Measurements from ENCODE around the gene RELN. TPM values are rescaled to one million over a fixed set of nuclear protein-coding genes. Genes with fewer than 3 reads are reported as not detected.

The RELN gene
- total and polyA plus RNA-seq, 2 of the 13 experiments (the other 11 are each of a cell fraction or from before 2014, with no cell fraction given) = 315 to 332 TPM

GRCh38 chr7:103445228-103446048 is 544.0 kb downstream of the RELN start:
- Histone ChIP-seq H3K36me3 (replicated peaks in 1 of 2; ENCODE audit: control insufficient read depth in 1 of 2, insufficient read depth in 2 of 2, low read length in 2 of 2) (no peaks in the 10 kb centered on the region), H3K9me3 (ENCODE audit: low read length) (no peaks in the 10 kb centered on the region), H3K4me1 (ENCODE audit: insufficient read depth, low read length) (peaks cover 20% of the 10 kb centered on the region), H3K27ac (ENCODE audit: extremely low read length, insufficient read depth, low read length) (no peak overlapping the region), H3K4me3 (replicated peaks in 1 of 3; ENCODE audit: insufficient read depth in 1 of 3, low read depth in 2 of 3, low read length in 3 of 3) (peak overlapping the region; percentile 24 to 64 (median 28); a peak in 3 of 6 replicates), H3K79me2 (ENCODE audit: insufficient read depth, low read length) (no peaks in the 10 kb centered on the region), H4K20me1 (ENCODE audit: insufficient read depth, low read length) (no peaks in the 10 kb centered on the region), H3K4me2 (ENCODE audit: low read depth, low read length) (peak overlapping the region; percentile 74), H2AFZ (ENCODE audit: low read length) (no peak overlapping the region), H3K27me3 (ENCODE audit: control insufficient read depth in 1 of 2, insufficient read depth in 2 of 2, low read length in 2 of 2) (peaks cover 3 to 32% of the 10 kb centered on the region in 2 experiments; a peak in 4 of 5 replicates), H3K9ac (ENCODE audit: insufficient read depth, low read depth, low read length) (no peak overlapping the region)
- FAIRE-seq (no peak), DNase-seq (ENCODE audit: low spot score) (no peak), ATAC-seq (peak; percentile 55)
- no TSS peak for BruUV-seq (replicated peaks)
- CTCF ChIA-PET (ENCODE audit: low intra/inter-chr PET ratio, low total read pairs) = no interaction called here
- POLR2A ChIA-PET = no interaction called here
- in situ Hi-C loops (cut with HindIII; ENCODE audit: extremely low pct_ligation_motif_present, low pct_unique_long_range_greater_than_20kb) (loop anchor here (25.0 kb wide), 1 partner anchor 717 kb away; no protein-coding TSS in a partner anchor), intact Hi-C loops (cut with micrococcal nuclease; ENCODE audit: unreplicated experiment) (loop anchor here (10.0 kb wide), 1 partner anchor 709 kb away; no protein-coding TSS in a partner anchor)
- WGBS (ENCODE audit: low lambda C conversion rate) = 65% methylated on average over 27 of the region's 48 CpGs
- TF ChIP-seq BRD4 (CRISPR knock-in tag; IDR thresholded peaks at IDR 0.05) (no peak), NR2F6 (IDR thresholded peaks at IDR 0.05) (no peak), NR2F6 (CRISPR knock-in tag; IDR thresholded peaks at IDR 0.05) (no peak), KLF11 (CRISPR knock-in tag; IDR thresholded peaks at IDR 0.05) (no peak), SUZ12 (IDR thresholded peaks at IDR 0.05; ENCODE audit: low read depth, low read length) (no peak), GFI1 (CRISPR knock-in tag; IDR thresholded peaks at IDR 0.05; ENCODE audit: borderline replicate concordance) (no peak), MTF2 (CRISPR knock-in tag; IDR thresholded peaks at IDR 0.05; ENCODE audit: borderline replicate concordance) (0 out of 2 replicates have a peak, but pooled peaks have one; percentile 35), SKI (IDR thresholded peaks at IDR 0.05; ENCODE audit: partially characterized antibody) (no peak), ZNF547 (CRISPR knock-in tag; IDR thresholded peaks at IDR 0.05) (no peak), ZNF510 (CRISPR knock-in tag; IDR thresholded peaks at IDR 0.05; ENCODE audit: low read depth) (no peak), ZSCAN31 (CRISPR knock-in tag; IDR thresholded peaks at IDR 0.05; ENCODE audit: low read depth) (no peak), ZNF280D (CRISPR knock-in tag; IDR thresholded peaks at IDR 0.05) (no peak), ZNF333 (CRISPR knock-in tag; IDR thresholded peaks at IDR 0.05; ENCODE audit: borderline replicate concordance) (no peak), BRCA1 (CRISPR knock-in tag; IDR thresholded peaks at IDR 0.05) (no peak), NCOA5 (CRISPR knock-in tag; IDR thresholded peaks at IDR 0.05) (no peak), ZNF557 (CRISPR knock-in tag; IDR thresholded peaks at IDR 0.05) (no peak), ZKSCAN8 (CRISPR knock-in tag; IDR thresholded peaks at IDR 0.05; ENCODE audit: borderline replicate concordance) (no peak), FOXC1 (CRISPR knock-in tag; IDR thresholded peaks at IDR 0.05; ENCODE audit: borderline replicate concordance) (peak; percentile 58; the same call in 1 of the 2 replicates), TBX3 (IDR thresholded peaks at IDR 0.05; ENCODE audit: borderline replicate concordance) (no peak), ZSCAN5A (CRISPR knock-in tag; IDR thresholded peaks at IDR 0.05; ENCODE audit: borderline replicate concordance) (no peak), ZNF619 (CRISPR knock-in tag; IDR thresholded peaks at IDR 0.05) (no peak)
